GM12878 (cell line): ENCODE measurements around the gene OR13J1. TPM values are rescaled to one million over a fixed set of nuclear protein-coding genes. Genes with fewer than 3 reads are reported as not detected.

Source experiments
- ATAC-seq: fragments of 200-7000 bp; cut with Tn5 transposase; 3 replicates; pipeline ENCODE4 v1.9.1; 2020; ENCODE audit warnings: mild to moderate bottlenecking, moderate library complexity
- BruUV-seq: library from RNA; stranded (reverse); fragments of 400-500 nt; replicated peaks from 2 replicates; lab custom pipeline; 2021; lab: Mats Ljungman, UMichigan
- CTCF ChIA-PET: fragments of 300-600 bp; sonication (Branson Sonifier 250); formaldehyde crosslinking; extraction: SDS; loops from one replicate; lab custom pipeline; 2021; ENCODE audit warnings: inconsistent platforms; lab: Yijun Ruan, JAX
- POLR2A ChIA-PET: fragments of 350-600 bp; formaldehyde crosslinking; extraction: SDS; loops from one replicate; lab custom pipeline; 2021; ENCODE audit warnings: inconsistent platforms; lab: Charles Lee
- RAD21 ChIA-PET: fragments of 300-600 bp; sonication (Branson Sonifier 250); formaldehyde crosslinking; loops from one replicate; lab custom pipeline; 2023; ENCODE audit warnings: antibody characterized with exemption; ENCODE audit not compliant: unreplicated experiment; lab: Charles Lee
- SMC1A ChIA-PET: fragments of 300-600 bp; sonication (Branson Sonifier 250); formaldehyde crosslinking; loops from one replicate; lab custom pipeline; 2023; ENCODE audit not compliant: unreplicated experiment, uncharacterized antibody; lab: Charles Lee
- DNase-seq: peaks from one replicate; pipeline ENCODE4 v3.0.0-alpha.2; 2011; ENCODE audit warnings: low read depth, low spot score
- FAIRE-seq: peaks from 3 replicates; lab custom pipeline; 2011; peaks lifted over from hg19 to GRCh38; lab: Jason Lieb, UNC
- H2AFZ ChIP-seq: 2 replicates; pipeline ENCODE4 v1.6.0; 2011; ENCODE audit warnings: low read depth, low read length, control low read depth; ENCODE audit not compliant: control insufficient read depth
- H3K27ac ChIP-seq: 2 replicates; pipeline ENCODE4 v1.5.1; 2011; ENCODE audit warnings: control low read depth; ENCODE audit not compliant: control insufficient read depth, insufficient read depth
- H3K27me3 ChIP-seq, 2 experiments: replicated peaks in 1 of 2; 2 replicates each; pipeline versions ENCODE4 v1.6.0 to v1.6.1; 2011; ENCODE audit warnings: low read length in 1 of 2; ENCODE audit not compliant: control insufficient read depth in 2 of 2, insufficient read depth in 2 of 2
- H3K36me3 ChIP-seq, 2 experiments: 2 replicates each; pipeline ENCODE4 v1.5.1; 2011; ENCODE audit warnings: low read length in 1 of 2; ENCODE audit not compliant: control insufficient read depth in 2 of 2, insufficient read depth in 2 of 2
- H3K4me1 ChIP-seq: 2 replicates; pipeline ENCODE4 v1.6.1; 2011; ENCODE audit warnings: mild to moderate bottlenecking, low read length, moderate library complexity, mixed read lengths; ENCODE audit not compliant: control insufficient read depth, insufficient read depth
- H3K4me2 ChIP-seq: 2 replicates; pipeline ENCODE4 v1.6.0; 2011; ENCODE audit warnings: control low read depth; ENCODE audit not compliant: control insufficient read depth, insufficient read depth
- H3K4me3 ChIP-seq: fragments of 200-600 bp; sonication (generic); 2 replicates; pipeline ENCODE4 v1.5.1; 2016
- H3K79me2 ChIP-seq: 2 replicates; pipeline ENCODE4 v1.6.0; 2011; ENCODE audit warnings: low read length; ENCODE audit not compliant: control insufficient read depth, insufficient read depth
- H3K9ac ChIP-seq: 2 replicates; pipeline ENCODE4 v1.8.0; 2011; ENCODE audit warnings: low read length, control low read depth, mixed read lengths; ENCODE audit not compliant: control insufficient read depth, insufficient read depth
- H3K9me3 ChIP-seq: replicated peaks from 3 replicates; pipeline ENCODE4 v1.5.1; 2011; ENCODE audit warnings: mild to moderate bottlenecking, low read length; ENCODE audit not compliant: control insufficient read depth, insufficient read depth
- H4K20me1 ChIP-seq: 2 replicates; pipeline ENCODE4 v1.6.0; 2011; ENCODE audit not compliant: control insufficient read depth, insufficient read depth
- CHD4 ChIP-seq: fragments of 200-600 bp; sonication (generic); IDR thresholded peaks from 2 replicates; pipeline ENCODE4 v1.6.1; 2016; ENCODE audit warnings: mild to moderate bottlenecking
- ETV6 ChIP-seq, 2 experiments: fragments of 450-650 bp in 1 of 2; IDR thresholded peaks in 1 of 2; conservative IDR thresholded peaks in 1 of 2; 2 replicates each; pipeline ENCODE4 v1.6.1; 2014; ENCODE audit warnings: antibody characterized with exemption in 1 of 2, borderline replicate concordance in 1 of 2, low read depth in 1 of 2, mild to moderate bottlenecking in 1 of 2, moderate library complexity in 1 of 2
- YY1 ChIP-seq: IDR thresholded peaks from 2 replicates; pipeline ENCODE4 v1.6.1; 2011; ENCODE audit warnings: low read depth, mild to moderate bottlenecking, low read length
- ZZZ3 ChIP-seq: IDR thresholded peaks from 2 replicates; pipeline ENCODE4 v1.6.1; 2011; ENCODE audit warnings: low read depth; ENCODE audit not compliant: control insufficient read depth, insufficient read length
- WGBS: methylation state at CpG from one replicate; pipeline ENCODE4 v1.1.6; 2016; ENCODE audit warnings: low lambda C conversion rate; ENCODE audit not compliant: insufficient replicate concordance, insufficient coverage; ENCODE audit errors: missing lambda C conversion rate; 5-methylcytosine and 5-hydroxymethylcytosine counted together
- in situ Hi-C: fragments of 300-500 bp; cut with MboI; formaldehyde crosslinking; loops from 9 replicates; pipeline ENCODE4 v1.14.3; 2018; ENCODE audit warnings: mixed read lengths
- intact Hi-C: fragments of 100-400 bp; cut with micrococcal nuclease; formaldehyde crosslinking; loops from one replicate; pipeline ENCODE4 v1.14.2; 2022; ENCODE audit not compliant: unreplicated experiment
- polyA plus RNA-seq, 11 experiments: library from polyadenylated mRNA; depleted of rRNA in 4 of 11; unstranded in 6 of 11; stranded (reverse) in 5 of 11; fragments of >200 nt; fragmentation: Nextera tagmentation in 4 of 11; fragmentation: Illumina TruSeq in 1 of 11; extraction: Ambion mirVana in 4 of 11; extraction: Trizol in 1 of 11; gene quantifications; 1 replicate in 1 of 11; 2 replicates in 10 of 11; pipeline versions ENCODE4 v1.2.1 to v1.2.3, GENCODE V29; 2011 to 2016; ENCODE audit warnings: inconsistent platforms in 2 of 11, missing spikeins in 2 of 11, low read depth in 1 of 11
- total RNA-seq, 4 experiments: library from RNA; depleted of rRNA in 3 of 4; stranded (reverse); fragments of >200 nt in 3 of 4; fragmentation: Illumina TruSeq in 1 of 4; extraction: Trizol in 1 of 4; gene quantifications; 2 replicates each; pipeline versions ENCODE4 v1.2.1 to v1.2.3, GENCODE V29; 2013 to 2021

Gene OR13J1
- total and polyA plus RNA-seq, 10 of the 15 experiments (the other 5 are each of a cell fraction or from before 2014, with no cell fraction given) = not detected

GRCh38 chr9:35852267-35852815 lies 17.9 kb downstream of the OR13J1 start:
- WGBS = 65% methylated on average over 2 of the region's 2 CpGs
- Histone ChIP-seq H3K4me3 (no peak overlapping the region), H3K4me1 (peaks cover 13% of the 10 kb centered on the region), H2AFZ (no peak overlapping the region), H3K9me3 (no peaks in the 10 kb centered on the region), H3K27me3 (no peaks in the 10 kb centered on the region), H3K9ac (no peak overlapping the region), H3K27ac (no peak overlapping the region), H3K36me3 (no peaks in the 10 kb centered on the region), H4K20me1 (no peaks in the 10 kb centered on the region), H3K79me2 (no peaks in the 10 kb centered on the region)
- ChIA-PET SMC1A (interaction anchor here (0.9 to 1.6 kb wide), 5 partner anchors 11 to 36 kb away, joined by 3 to 5 read pairs (median 5); no protein-coding TSS in a partner anchor), POLR2A (no interaction called here), CTCF (interaction anchor here (0.7 to 2.3 kb wide), 7 partner anchors 9 to 155 kb away, joined by 3 to 14 read pairs (median 4); no protein-coding TSS in a partner anchor), RAD21 (interaction anchor here (0.7 to 1.4 kb wide), 2 partner anchors 12 to 26 kb away, joined by 3 to 4 read pairs; no protein-coding TSS in a partner anchor)
- DNase-seq = no peak
- intact Hi-C loops (no loop called here), in situ Hi-C loops (no loop called here)
- no peak for FAIRE-seq
- no TSS peak for BruUV-seq
- ATAC-seq = no peak
- TF ChIP-seq CHD4 (no peak), ZZZ3 (no peak), YY1 (no peak), ETV6 (conservative IDR thresholded peaks at IDR 0.05 in 1 of 2, IDR thresholded peaks at IDR 0.05 in 1 of 2; ENCODE audit: borderline replicate concordance in 1 of 2, low read depth in 1 of 2) (no peak)
- TF ChIP-seq, all 136 proteins: peak for 0
- no peak overlapping the region for H3K4me2 ChIP-seq
